ENCODE results near the gene TSKS. TPM values are rescaled to one million over a fixed set of nuclear protein-coding genes. Genes with fewer than 3 reads are reported as not detected.

The TSKS gene
- total and polyA plus RNA-seq, 2 donors (not counting 1 experiment from before 2014, with no cell fraction given): not detected

GRCh38 chr19:49787746-49788145 is 24.6 kb upstream of the TSKS start:
- H3K27ac ChIP-seq (ENCODE audit: insufficient read depth, low read length): no peak overlapping the region
- no peak overlapping the region for H2AFZ ChIP-seq (ENCODE audit: low read length)
- no peaks in the 10 kb centered on the region for H3K9me3 ChIP-seq (ENCODE audit: control insufficient read depth, insufficient read depth, low read depth, low read length)
- no peak overlapping the region for H3K9ac ChIP-seq (ENCODE audit: insufficient read depth, low read length)
- peaks cover 19% of the 10 kb centered on the region for H3K79me2 ChIP-seq (ENCODE audit: control insufficient read depth, insufficient read depth, low read length)
- no peaks in the 10 kb centered on the region for H4K20me1 ChIP-seq (ENCODE audit: control insufficient read depth, extremely low read depth, insufficient read depth, low read length)
- no peaks in the 10 kb centered on the region for H3K27me3 ChIP-seq (ENCODE audit: control insufficient read depth, insufficient read depth, low read length)
- peaks cover 24% of the 10 kb centered on the region for H3K36me3 ChIP-seq (ENCODE audit: control insufficient read depth, insufficient read depth, low read length)
- no peak for DNase-seq (ENCODE audit: low read depth in 2 of 2)
- H3K4me3 ChIP-seq (replicated peaks in 1 of 4; ENCODE audit: control extremely low read depth in 1 of 4, insufficient read depth in 1 of 4, low read depth in 3 of 4, low read length in 4 of 4): no peak overlapping the region
- TF ChIP-seq CTCF (conservative IDR thresholded peaks at IDR 0.05 in 1 of 2, IDR thresholded peaks at IDR 0.05 in 1 of 2; ENCODE audit: low read depth in 1 of 2, low read length in 2 of 2): no peak
- TF ChIP-seq EZH2 (IDR thresholded peaks at IDR 0.05; ENCODE audit: low read length, missing control alignments): no peak
- H3K4me1 ChIP-seq (ENCODE audit: control insufficient read depth, extremely low read depth, insufficient read depth, low read length): peaks cover 8% of the 10 kb centered on the region
- H3K4me2 ChIP-seq (ENCODE audit: extremely low read depth, insufficient read depth, low read length): no peak overlapping the region

GRCh38 chr19:49786376-49786820 is 23.3 kb upstream of the TSKS start:
- H4K20me1 ChIP-seq (ENCODE audit: control insufficient read depth, extremely low read depth, insufficient read depth, low read length): no peaks in the 10 kb centered on the region

GRCh38 chr19:49782515-49782914 is 19.4 kb upstream of the TSKS start:
- no peak overlapping the region for H3K9ac ChIP-seq (ENCODE audit: insufficient read depth, low read length)
- peaks cover 23% of the 10 kb centered on the region for H3K36me3 ChIP-seq (ENCODE audit: control insufficient read depth, insufficient read depth, low read length)
- H3K27me3 ChIP-seq (ENCODE audit: control insufficient read depth, insufficient read depth, low read length): no peaks in the 10 kb centered on the region
- no peak overlapping the region for H2AFZ ChIP-seq (ENCODE audit: low read length)
- no peaks in the 10 kb centered on the region for H4K20me1 ChIP-seq (ENCODE audit: control insufficient read depth, extremely low read depth, insufficient read depth, low read length)
- no peaks in the 10 kb centered on the region for H3K9me3 ChIP-seq (ENCODE audit: control insufficient read depth, insufficient read depth, low read depth, low read length)
- no peak for DNase-seq (ENCODE audit: low read depth in 2 of 2)
- TF ChIP-seq CTCF (conservative IDR thresholded peaks at IDR 0.05 in 1 of 2, IDR thresholded peaks at IDR 0.05 in 1 of 2; ENCODE audit: low read depth in 1 of 2, low read length in 2 of 2) (no peak), EZH2 (IDR thresholded peaks at IDR 0.05; ENCODE audit: low read length, missing control alignments) (no peak)
- peaks cover 16% of the 10 kb centered on the region for H3K79me2 ChIP-seq (ENCODE audit: control insufficient read depth, insufficient read depth, low read length)
- peaks cover 8% of the 10 kb centered on the region for H3K4me1 ChIP-seq (ENCODE audit: control insufficient read depth, extremely low read depth, insufficient read depth, low read length)
- no peak overlapping the region for H3K4me3 ChIP-seq (replicated peaks in 1 of 4; ENCODE audit: control extremely low read depth in 1 of 4, insufficient read depth in 1 of 4, low read depth in 3 of 4, low read length in 4 of 4)
- no peak overlapping the region for H3K27ac ChIP-seq (ENCODE audit: insufficient read depth, low read length)
- H3K4me2 ChIP-seq (ENCODE audit: extremely low read depth, insufficient read depth, low read length): no peak overlapping the region

More at GRCh38 chr19:49786376-49786820, 23.3 kb upstream of the TSKS start:
- Histone ChIP-seq H3K4me3 (replicated peaks in 1 of 4; ENCODE audit: control extremely low read depth in 1 of 4, insufficient read depth in 1 of 4, low read depth in 3 of 4, low read length in 4 of 4) (no peak overlapping the region), H3K27ac (ENCODE audit: insufficient read depth, low read length) (peak overlapping the region; percentile 54), H3K79me2 (ENCODE audit: control insufficient read depth, insufficient read depth, low read length) (peaks cover 19% of the 10 kb centered on the region), H2AFZ (ENCODE audit: low read length) (no peak overlapping the region), H3K9ac (ENCODE audit: insufficient read depth, low read length) (no peak overlapping the region), H3K27me3 (ENCODE audit: control insufficient read depth, insufficient read depth, low read length) (no peaks in the 10 kb centered on the region), H3K4me2 (ENCODE audit: extremely low read depth, insufficient read depth, low read length) (peak overlapping the region; percentile 78), H3K36me3 (ENCODE audit: control insufficient read depth, insufficient read depth, low read length) (peaks cover 26% of the 10 kb centered on the region), H3K4me1 (ENCODE audit: control insufficient read depth, extremely low read depth, insufficient read depth, low read length) (peaks cover 8% of the 10 kb centered on the region), H3K9me3 (ENCODE audit: control insufficient read depth, insufficient read depth, low read depth, low read length) (no peaks in the 10 kb centered on the region)
- TF ChIP-seq CTCF (conservative IDR thresholded peaks at IDR 0.05 in 1 of 2, IDR thresholded peaks at IDR 0.05 in 1 of 2; ENCODE audit: low read depth in 1 of 2, low read length in 2 of 2) (no peak), EZH2 (IDR thresholded peaks at IDR 0.05; ENCODE audit: low read length, missing control alignments) (no peak)
- peak; percentile 41 to 58 for DNase-seq (ENCODE audit: low read depth in 2 of 2)

Data from fibroblast of lung (primary cell).